ENCODE measurements around the gene NBAS. TPM values are rescaled to one million over a fixed set of nuclear protein-coding genes. Genes with fewer than 3 reads are reported as not detected.

Gene NBAS
- polyA plus RNA-seq, 2 of the 4 experiments (the other 2 are of a cell fraction): 16.7 to 34.9 TPM

GRCh38 chr2:15184491-15184890, 376.6 kb downstream of the NBAS start:
- no peak for DNase-seq (ENCODE audit: low read depth in 1 of 2, low spot score in 1 of 2)
- no peaks in the 10 kb centered on the region for H3K4me1 ChIP-seq
- H3K4me3 ChIP-seq: no peak overlapping the region
- H3K4me2 ChIP-seq: no peak overlapping the region
- ChIA-PET CTCF (no interaction called here), POLR2A (no interaction called here)
- H3K9me3 ChIP-seq: no peaks in the 10 kb centered on the region
- 90% methylated on average over 5 of the region's 5 CpGs for WGBS (ENCODE audit: missing lambda C conversion rate)
- TF ChIP-seq RCOR1 (IDR thresholded peaks at IDR 0.05; ENCODE audit: low read depth, low read length) (no peak), FOSL2 (IDR thresholded peaks at IDR 0.05) (no peak), FOSL2 (CRISPR knock-in tag; IDR thresholded peaks at IDR 0.05) (no peak), POLR2A (IDR thresholded peaks at IDR 0.05; ENCODE audit: low read length) (no peak), MAX (IDR thresholded peaks at IDR 0.05) (no peak), HOXB5 (CRISPR knock-in tag; IDR thresholded peaks at IDR 0.05) (no peak), EP300 (IDR thresholded peaks at IDR 0.05) (no peak), FOXS1 (CRISPR knock-in tag; IDR thresholded peaks at IDR 0.05) (no peak), EHF (CRISPR knock-in tag; IDR thresholded peaks at IDR 0.05) (no peak), JUNB (IDR thresholded peaks at IDR 0.05) (no peak), RFX5 (IDR thresholded peaks at IDR 0.05) (no peak), FOSB (CRISPR knock-in tag; IDR thresholded peaks at IDR 0.05) (no peak), RNF2 (IDR thresholded peaks at IDR 0.05; ENCODE audit: borderline replicate concordance, low read depth) (no peak), KDM1A (IDR thresholded peaks at IDR 0.05; ENCODE audit: low read depth) (no peak), PHF8 (IDR thresholded peaks at IDR 0.05; ENCODE audit: borderline replicate concordance, low read depth) (no peak), KDM5A (IDR thresholded peaks at IDR 0.05) (no peak), BHLHE40 (IDR thresholded peaks at IDR 0.05; ENCODE audit: low read depth, low read length) (no peak), TFCP2L1 (CRISPR knock-in tag; IDR thresholded peaks at IDR 0.05) (no peak), HOXB13 (CRISPR knock-in tag; IDR thresholded peaks at IDR 0.05; ENCODE audit: low read depth) (no peak), MAZ (IDR thresholded peaks at IDR 0.05; ENCODE audit: borderline replicate concordance, low read depth, low read length) (no peak)
- ATAC-seq: no peak
- FAIRE-seq: no peak
- H3K27ac ChIP-seq: no peak overlapping the region

- CTCF ChIA-PET: no interaction called here
- WGBS (ENCODE audit: missing lambda C conversion rate): 98% methylated on average over 5 of the region's 5 CpGs
Observed at GRCh38 chr2:15182275-15182674, 378.9 kb downstream of the NBAS start.

GRCh38 chr2:15181092-15181745, 379.9 kb downstream of the NBAS start:
- no peak overlapping the region for H3K4me3 ChIP-seq
- H3K4me1 ChIP-seq: no peaks in the 10 kb centered on the region
- 74% methylated on average over 5 of the region's 5 CpGs for WGBS (ENCODE audit: missing lambda C conversion rate)
- ChIA-PET POLR2A (no interaction called here), CTCF (no interaction called here)
- no peak overlapping the region for H3K27ac ChIP-seq
- ATAC-seq: no peak
- H3K4me2 ChIP-seq: no peak overlapping the region
- TF ChIP-seq BCL3 (IDR thresholded peaks at IDR 0.05) (no peak), HEYL (CRISPR knock-in tag; IDR thresholded peaks at IDR 0.05) (no peak), CHD4 (IDR thresholded peaks at IDR 0.05; ENCODE audit: borderline replicate concordance) (no peak), EP300 (IDR thresholded peaks at IDR 0.05) (no peak), E2F6 (IDR thresholded peaks at IDR 0.05; ENCODE audit: borderline replicate concordance, low read depth) (no peak), MAFK (IDR thresholded peaks at IDR 0.05; ENCODE audit: partially characterized antibody) (no peak), RCOR1 (IDR thresholded peaks at IDR 0.05; ENCODE audit: low read depth, low read length) (no peak), NR3C1 (IDR thresholded peaks at IDR 0.05) (no peak), FOXS1 (CRISPR knock-in tag; IDR thresholded peaks at IDR 0.05) (no peak), RARB (CRISPR knock-in tag; IDR thresholded peaks at IDR 0.05) (no peak), HOXA7 (CRISPR knock-in tag; IDR thresholded peaks at IDR 0.05) (no peak), POLR2AphosphoS2 (conservative IDR thresholded peaks at IDR 0.05; ENCODE audit: low read length) (no peak), CHD2 (IDR thresholded peaks at IDR 0.05; ENCODE audit: low read length, partially characterized antibody) (no peak)
- no peak for FAIRE-seq
- H3K9me3 ChIP-seq: no peaks in the 10 kb centered on the region
- no peak for DNase-seq (ENCODE audit: low read depth in 1 of 2, low spot score in 1 of 2)

More at GRCh38 chr2:15182275-15182674, 378.9 kb downstream of the NBAS start:
- POLR2A ChIA-PET: no interaction called here
- H3K4me2 ChIP-seq: no peak overlapping the region
- ATAC-seq (no peak), DNase-seq (ENCODE audit: low read depth in 1 of 2, low spot score in 1 of 2) (no peak), FAIRE-seq (no peak)
- H3K9me3 ChIP-seq: no peaks in the 10 kb centered on the region
- H3K4me3 ChIP-seq: no peak overlapping the region
- TF ChIP-seq NR3C1 (IDR thresholded peaks at IDR 0.05): no peak
- TF ChIP-seq HDAC2 (IDR thresholded peaks at IDR 0.05): no peak
- TF ChIP-seq SREBF2 (IDR thresholded peaks at IDR 0.05): no peak
- no peaks in the 10 kb centered on the region for H3K4me1 ChIP-seq
- no peak overlapping the region for H3K27ac ChIP-seq

Data from A549 (cell line).